Measurements from ENCODE around the gene MRPS23. TPM values are rescaled to one million over a fixed set of nuclear protein-coding genes. Genes with fewer than 3 reads are reported as not detected.

MRPS23 gene
- total and polyA plus RNA-seq, 9 of the 15 experiments (the other 6 are each of a cell fraction or from before 2014, with no cell fraction given) = 59.1 to 298 (median 98.8) TPM

GRCh38 chr17:57872536-57872935 lies 22.7 kb upstream of the MRPS23 start:
- H3K9ac ChIP-seq (ENCODE audit: insufficient read depth in 1 of 2, low read depth in 2 of 2, low read length in 2 of 2) = no peak overlapping the region
- in situ Hi-C loops (cut with MboI) (no loop called here), intact Hi-C loops (cut with micrococcal nuclease) (no loop called here)
- FAIRE-seq (no peak), DNase-seq (ENCODE audit: extremely low read depth in 1 of 4, low spot score in 3 of 4) (no peak), ATAC-seq (no peak)
- CTCF ChIA-PET (ENCODE audit: low intra/inter-chr PET ratio) = no interaction called here
- H3K4me1 ChIP-seq (replicated peaks in 1 of 2; ENCODE audit: control insufficient read depth in 2 of 2, insufficient read depth in 2 of 2, low read length in 2 of 2) = peaks cover 0 to 26% of the 10 kb centered on the region in 2 experiments; a peak in 4 of 5 replicates
- no peaks in the 10 kb centered on the region for H4K20me1 ChIP-seq (replicated peaks; ENCODE audit: control insufficient read depth, insufficient read depth, low read length)
- BruUV-seq (replicated peaks) = no TSS peak
- WGBS (ENCODE audit: insufficient coverage, low coverage, missing lambda C conversion rate) = 15% methylated on average over 14 of the region's 14 CpGs
- POLR2A ChIA-PET = interaction anchor here (2.6 kb wide), 1 partner anchor 12 kb away, joined by 8 read pairs; no protein-coding TSS in a partner anchor
- H3K79me2 ChIP-seq (ENCODE audit: control insufficient read depth, insufficient read depth, low read length) = no peaks in the 10 kb centered on the region
- no peaks in the 10 kb centered on the region for H3K9me3 ChIP-seq (replicated peaks; ENCODE audit: control insufficient read depth, insufficient read depth, low read depth, low read length)
- no peak overlapping the region for H3K27ac ChIP-seq (ENCODE audit: extremely low read depth, low read depth, low read length)
- no peak overlapping the region for H3K4me2 ChIP-seq (ENCODE audit: insufficient read depth, low read length)
- peaks cover 4% of the 10 kb centered on the region for H3K9me1 ChIP-seq (ENCODE audit: control insufficient read depth, insufficient read depth, low read length)
- no peaks in the 10 kb centered on the region for H3K36me3 ChIP-seq (ENCODE audit: control insufficient read depth, insufficient read depth, low read length)
- H2AFZ ChIP-seq (ENCODE audit: low read depth, low read length) = no peak overlapping the region
- peaks cover 9 to 28% of the 10 kb centered on the region in 2 experiments; a peak in 4 of 5 replicates for H3K27me3 ChIP-seq (ENCODE audit: control insufficient read depth in 2 of 2, insufficient read depth in 2 of 2, low read length in 2 of 2)
- H3K4me3 ChIP-seq = no peak overlapping the region
- no peak for TF ChIP-seq ZFX (CRISPR knock-in tag; IDR thresholded peaks at IDR 0.05)
- TF ChIP-seq ELK1 (CRISPR knock-in tag; IDR thresholded peaks at IDR 0.05) = no peak
- no peak for TF ChIP-seq NFATC3 (IDR thresholded peaks at IDR 0.05)
- TF ChIP-seq CBFB (CRISPR knock-in tag; IDR thresholded peaks at IDR 0.05) = no peak
- no peak for TF ChIP-seq RBFOX2 (IDR thresholded peaks at IDR 0.05; ENCODE audit: low read depth, low read length)
- TF ChIP-seq PBX2 (CRISPR knock-in tag; IDR thresholded peaks at IDR 0.05; ENCODE audit: low read depth) = no peak
- TF ChIP-seq PBX2 (tag; conservative IDR thresholded peaks at IDR 0.05; ENCODE audit: low read depth) = no peak
- TF ChIP-seq GTF3C2 (IDR thresholded peaks at IDR 0.05; ENCODE audit: borderline replicate concordance, extremely low read depth, insufficient read length) = no peak
- TF ChIP-seq POLR2AphosphoS5 (IDR thresholded peaks at IDR 0.05; ENCODE audit: control insufficient read depth, insufficient read depth, low read depth, low read length) = no peak
- TF ChIP-seq HNRNPH1 (optimal IDR thresholded peaks at IDR 0.05; ENCODE audit: low read depth, low read length) = no peak
- TF ChIP-seq MTA2 (IDR thresholded peaks at IDR 0.05; ENCODE audit: low read depth) = no peak

Measured in K562 (cell line).